Mesendoderm (in vitro differentiated cells): ENCODE data around the gene F7.
"Not testable (repeated sequence)": the region's sequence is repeated elsewhere in the genome, so short reads cannot be mapped to it uniquely, and the experiment has no call there.

Experiments
- DNase-seq: peaks from one replicate; pipeline ENCODE4 v3.0.0; 2013
- H2AK5ac ChIP-seq: 2 replicates; pipeline ENCODE4 v1.6.1; 2013; ENCODE audit warnings: low read length, inconsistent platforms
- H2BK120ac ChIP-seq: 2 replicates; pipeline ENCODE4 v1.6.1; 2013; ENCODE audit warnings: low read depth, mild to moderate bottlenecking, low read length, moderate library complexity, mixed read lengths
- H2BK15ac ChIP-seq: replicated peaks from 2 replicates; pipeline ENCODE4 v1.6.1; 2013; ENCODE audit warnings: low read depth, mild to moderate bottlenecking, moderate library complexity
- H2BK5ac ChIP-seq: 2 replicates; pipeline ENCODE4 v1.6.1; 2013; ENCODE audit warnings: low read length, inconsistent platforms
- H3K18ac ChIP-seq: 2 replicates; pipeline ENCODE4 v1.6.1; 2013; ENCODE audit warnings: mild to moderate bottlenecking, low read length, mixed read lengths
- H3K23ac ChIP-seq: one replicate; pipeline ENCODE4 v1.6.1; 2013; ENCODE audit warnings: low read length
- H3K27ac ChIP-seq: 2 replicates; pipeline ENCODE4 v1.5.1; 2013; ENCODE audit warnings: low read depth, mild to moderate bottlenecking, inconsistent platforms, low read length, moderate library complexity
- H3K27me3 ChIP-seq: 2 replicates; pipeline ENCODE4 v1.6.1; 2013; ENCODE audit warnings: low read length, control low read depth, mild to moderate bottlenecking, inconsistent platforms; ENCODE audit not compliant: insufficient read depth, poor library complexity
- H3K36me3 ChIP-seq: 2 replicates; pipeline ENCODE4 v1.6.1; 2013; ENCODE audit warnings: low read length, inconsistent platforms; ENCODE audit not compliant: control insufficient read depth, insufficient read depth
- H3K4ac ChIP-seq: one replicate; pipeline ENCODE4 v1.6.1; 2013; ENCODE audit warnings: low read depth, mild to moderate bottlenecking, low read length, moderate library complexity
- H3K4me1 ChIP-seq: 2 replicates; pipeline ENCODE4 v1.6.1; 2013; ENCODE audit warnings: low read depth, low read length, inconsistent platforms; ENCODE audit not compliant: control insufficient read depth
- H3K4me2 ChIP-seq: 2 replicates; pipeline ENCODE4 v1.6.1; 2013; ENCODE audit warnings: low read length
- H3K4me3 ChIP-seq: 2 replicates; pipeline ENCODE4 v1.5.1; 2013; ENCODE audit warnings: mild to moderate bottlenecking, low read length
- H3K56ac ChIP-seq: one replicate; pipeline ENCODE4 v1.6.1; 2013; ENCODE audit warnings: low read length
- H3K79me1 ChIP-seq: 2 replicates; pipeline ENCODE4 v1.6.1; 2013; ENCODE audit warnings: low read length, inconsistent platforms
- H3K79me2 ChIP-seq: 2 replicates; pipeline ENCODE4 v1.6.1; 2013; ENCODE audit warnings: mild to moderate bottlenecking, low read length; ENCODE audit not compliant: control insufficient read depth, insufficient read depth
- H3K9ac ChIP-seq: 2 replicates; pipeline ENCODE4 v1.6.1; 2013; ENCODE audit warnings: low read length, inconsistent platforms
- H4K5ac ChIP-seq: one replicate; pipeline ENCODE4 v1.6.1; 2013; ENCODE audit warnings: low read length
- H4K8ac ChIP-seq: one replicate; pipeline ENCODE4 v1.6.1; 2013; ENCODE audit warnings: low read depth, mild to moderate bottlenecking, control low read depth, low read length, moderate library complexity
- WGBS: extraction: QIAGEN DNeasy Blood & Tissue Kit; methylation state at CpG from one replicate; pipeline ENCODE4 v1.1.7; 2013; ENCODE audit warnings: low lambda C conversion rate, missing lambda C conversion rate; ENCODE audit not compliant: insufficient coverage; ENCODE audit errors: extremely low coverage; 5-methylcytosine and 5-hydroxymethylcytosine counted together

The F7 gene

GRCh38 chr13:113111821-113112220 lies 6.2 kb downstream of the F7 start:
- not testable (repeated sequence) for H3K27me3 ChIP-seq, H2BK15ac ChIP-seq, H3K27ac ChIP-seq, H3K4ac ChIP-seq, H2AK5ac ChIP-seq, H3K36me3 ChIP-seq, H3K4me1 ChIP-seq, H3K4me3 ChIP-seq, H3K79me1 ChIP-seq, H3K79me2 ChIP-seq, DNase-seq, H3K18ac ChIP-seq, H3K23ac ChIP-seq, H3K56ac ChIP-seq, H3K4me2 ChIP-seq, H4K8ac ChIP-seq, H4K5ac ChIP-seq, H2BK5ac ChIP-seq, H2BK120ac ChIP-seq, H3K9ac ChIP-seq
- no CpG with 5 or more reads among the region's 5 CpGs for WGBS

- not testable (repeated sequence) for H4K8ac ChIP-seq, H3K23ac ChIP-seq, H3K27ac ChIP-seq, H3K4me1 ChIP-seq, H2BK120ac ChIP-seq, H3K27me3 ChIP-seq, H3K56ac ChIP-seq, H3K36me3 ChIP-seq, DNase-seq, H2BK15ac ChIP-seq, H3K4me3 ChIP-seq, H3K18ac ChIP-seq, H3K9ac ChIP-seq, H3K4me2 ChIP-seq, H2AK5ac ChIP-seq, H3K79me1 ChIP-seq, H2BK5ac ChIP-seq, H4K5ac ChIP-seq, H3K4ac ChIP-seq, H3K79me2 ChIP-seq
- no CpG with 5 or more reads among the region's 1 CpG for WGBS
These were observed 6.9 kb downstream of the F7 start for GRCh38 chr13:113112475-113112874.

GRCh38 chr13:113112893-113113845 lies 7.6 kb downstream of the F7 start:
- H3K36me3 ChIP-seq = no peaks in the 10 kb centered on the region
- H3K79me1 ChIP-seq = no peaks in the 10 kb centered on the region
- no peak overlapping the region for H4K8ac ChIP-seq
- DNase-seq = no peak
- no peak overlapping the region for H3K18ac ChIP-seq
- no peak overlapping the region for H3K56ac ChIP-seq
- H3K4me3 ChIP-seq = no peak overlapping the region
- H3K9ac ChIP-seq = no peak overlapping the region
- H2BK5ac ChIP-seq = no peak overlapping the region
- no peak overlapping the region for H4K5ac ChIP-seq
- no CpG with 5 or more reads among the region's 9 CpGs for WGBS
- no peaks in the 10 kb centered on the region for H3K4me1 ChIP-seq
- H3K23ac ChIP-seq = no peak overlapping the region
- H2BK120ac ChIP-seq = no peak overlapping the region
- no peak overlapping the region for H2AK5ac ChIP-seq
- H3K4ac ChIP-seq = no peak overlapping the region
- no peak overlapping the region for H3K4me2 ChIP-seq
- H3K79me2 ChIP-seq = no peaks in the 10 kb centered on the region
- H2BK15ac ChIP-seq = no peak overlapping the region
- no peak overlapping the region for H3K27ac ChIP-seq
- peaks cover 6% of the 10 kb centered on the region for H3K27me3 ChIP-seq

- no CpG with 5 or more reads among the region's 8 CpGs for WGBS
- no peak for DNase-seq
- no peak overlapping the region for H3K23ac ChIP-seq
These were observed 8.3 kb downstream of the F7 start for GRCh38 chr13:113113846-113114271.

GRCh38 chr13:113114511-113115362 lies 9.1 kb downstream of the F7 start:
- no peak overlapping the region for H2BK5ac ChIP-seq
- no peak overlapping the region for H3K4me3 ChIP-seq
- DNase-seq = no peak

More at GRCh38 chr13:113113846-113114271, 8.3 kb downstream of the F7 start:
- no peak overlapping the region for H2BK120ac ChIP-seq
- no peak overlapping the region for H4K5ac ChIP-seq
- H4K8ac ChIP-seq = no peak overlapping the region
- no peaks in the 10 kb centered on the region for H3K79me2 ChIP-seq
- H3K18ac ChIP-seq = no peak overlapping the region
- no peaks in the 10 kb centered on the region for H3K4me1 ChIP-seq
- H3K79me1 ChIP-seq = no peaks in the 10 kb centered on the region
- no peaks in the 10 kb centered on the region for H3K36me3 ChIP-seq
- H2BK15ac ChIP-seq = no peak overlapping the region
- H3K4me3 ChIP-seq = no peak overlapping the region
- H3K4ac ChIP-seq = no peak overlapping the region
- H3K27me3 ChIP-seq = peaks cover 6% of the 10 kb centered on the region
- no peak overlapping the region for H3K27ac ChIP-seq
- no peak overlapping the region for H3K9ac ChIP-seq
- no peak overlapping the region for H3K4me2 ChIP-seq
- H2BK5ac ChIP-seq = no peak overlapping the region
- no peak overlapping the region for H2AK5ac ChIP-seq
- no peak overlapping the region for H3K56ac ChIP-seq

More at GRCh38 chr13:113114511-113115362, 9.1 kb downstream of the F7 start:
- H3K18ac ChIP-seq = no peak overlapping the region
- no peak overlapping the region for H3K4me2 ChIP-seq
- no peak overlapping the region for H4K5ac ChIP-seq
- H3K4me1 ChIP-seq = no peaks in the 10 kb centered on the region
- no peak overlapping the region for H2BK15ac ChIP-seq
- no peak overlapping the region for H2BK120ac ChIP-seq
- H3K79me2 ChIP-seq = no peaks in the 10 kb centered on the region
- H3K56ac ChIP-seq = no peak overlapping the region
- WGBS = no CpG with 5 or more reads among the region's 17 CpGs
- H3K23ac ChIP-seq = no peak overlapping the region
- no peaks in the 10 kb centered on the region for H3K36me3 ChIP-seq
- no peak overlapping the region for H3K27ac ChIP-seq
- no peak overlapping the region for H3K4ac ChIP-seq
- H2AK5ac ChIP-seq = no peak overlapping the region
- H3K79me1 ChIP-seq = no peaks in the 10 kb centered on the region
- no peak overlapping the region for H4K8ac ChIP-seq
- H3K9ac ChIP-seq = no peak overlapping the region
- peaks cover 6% of the 10 kb centered on the region for H3K27me3 ChIP-seq
